Stomach (tissue), 4 donors: ENCODE data around the gene CACNA2D3.

ENCODE experiments used
- CTCF ChIP-seq, 7 experiments: fragments of 450-650 bp in 4 of 7; fragments of 200-600 bp in 3 of 7; sonication (generic) in 3 of 7; IDR thresholded peaks; one replicate each; pipeline ENCODE4 v1.5.1; 2016 to 2019; ENCODE audit warnings: antibody characterized with exemption in 7 of 7, control low read depth in 2 of 7, mild to moderate bottlenecking in 1 of 7
- EP300 ChIP-seq: sonication (generic); formaldehyde crosslinking; IDR thresholded peaks from one replicate; pipeline ENCODE4 v1.6.1; 2017; ENCODE audit warnings: antibody characterized with exemption
- POLR2A ChIP-seq, 4 donors: fragments of 450-650 bp; IDR thresholded peaks; one replicate each; pipeline ENCODE4 v1.6.1; 2016; ENCODE audit warnings: antibody characterized with exemption in 4 of 4, control low read depth in 2 of 4, mild to moderate bottlenecking in 1 of 4, moderate library complexity in 1 of 4

GRCh38 chr3:54361746-54362283, 239.5 kb downstream of the CACNA2D3 start:
- TF ChIP-seq CTCF (IDR thresholded peaks at IDR 0.05), result no peak
- no peak for TF ChIP-seq EP300
- TF ChIP-seq POLR2A (IDR thresholded peaks at IDR 0.05), result no peak
